ENCODE data around the gene NEU4.
"Not testable (repeated sequence)": the region's sequence is repeated elsewhere in the genome, so short reads cannot be mapped to it uniquely, and the experiment has no call there.

DNA sequence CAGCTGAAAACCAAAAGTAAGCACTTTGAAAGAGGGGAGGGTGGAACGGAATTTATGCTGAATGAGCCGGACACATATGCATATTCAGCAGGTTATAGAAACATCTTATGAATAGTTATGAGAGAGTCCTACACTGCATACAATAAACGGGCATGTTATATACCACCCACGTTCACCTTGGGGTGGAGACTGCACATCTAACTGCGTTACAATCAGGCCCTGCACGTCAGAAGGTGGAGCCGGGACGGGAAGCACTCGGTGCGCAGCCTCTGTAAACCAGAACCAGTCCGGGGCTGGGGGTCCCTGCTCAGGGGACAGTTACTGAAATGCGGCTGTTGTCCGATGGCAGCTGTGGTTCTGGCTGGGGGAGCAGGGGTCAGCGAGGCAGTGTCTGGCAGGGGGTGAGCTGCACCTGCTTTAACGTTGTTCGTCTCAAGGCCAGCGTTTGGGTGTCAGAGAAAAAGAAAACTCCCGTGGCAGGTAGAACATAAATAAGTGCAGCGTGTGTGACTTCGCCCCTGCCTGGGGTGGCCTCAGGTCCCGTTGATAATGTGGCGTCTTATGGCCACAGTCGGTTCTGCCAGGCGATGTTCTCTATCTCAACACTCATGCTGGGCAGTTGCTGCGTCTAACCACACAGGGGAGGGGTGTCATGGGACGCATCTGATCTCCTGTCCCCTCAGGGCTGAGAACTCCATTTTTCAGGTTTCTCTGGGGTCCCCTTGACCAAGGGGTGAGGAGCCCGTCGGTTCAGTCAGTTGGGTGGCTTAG lies 24.9 kb downstream of the NEU4 start:
- TF ChIP-seq, protein P1, sequence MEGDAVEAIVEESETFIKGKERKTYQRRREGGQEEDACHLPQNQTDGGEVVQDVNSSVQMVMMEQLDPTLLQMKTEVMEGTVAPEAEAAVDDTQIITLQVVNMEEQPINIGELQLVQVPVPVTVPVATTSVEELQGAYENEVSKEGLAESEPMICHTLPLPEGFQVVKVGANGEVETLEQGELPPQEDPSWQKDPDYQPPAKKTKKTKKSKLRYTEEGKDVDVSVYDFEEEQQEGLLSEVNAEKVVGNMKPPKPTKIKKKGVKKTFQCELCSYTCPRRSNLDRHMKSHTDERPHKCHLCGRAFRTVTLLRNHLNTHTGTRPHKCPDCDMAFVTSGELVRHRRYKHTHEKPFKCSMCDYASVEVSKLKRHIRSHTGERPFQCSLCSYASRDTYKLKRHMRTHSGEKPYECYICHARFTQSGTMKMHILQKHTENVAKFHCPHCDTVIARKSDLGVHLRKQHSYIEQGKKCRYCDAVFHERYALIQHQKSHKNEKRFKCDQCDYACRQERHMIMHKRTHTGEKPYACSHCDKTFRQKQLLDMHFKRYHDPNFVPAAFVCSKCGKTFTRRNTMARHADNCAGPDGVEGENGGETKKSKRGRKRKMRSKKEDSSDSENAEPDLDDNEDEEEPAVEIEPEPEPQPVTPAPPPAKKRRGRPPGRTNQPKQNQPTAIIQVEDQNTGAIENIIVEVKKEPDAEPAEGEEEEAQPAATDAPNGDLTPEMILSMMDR (IDR thresholded peaks at IDR 0.05), result not testable (repeated sequence)
- TF ChIP-seq POLR2A, EP300, POLR2AphosphoS5 (IDR thresholded peaks at IDR 0.05): not testable (repeated sequence)

Measured in sigmoid colon (tissue), 4 donors.